OCI-LY3 (cell line): Measurements from ENCODE around the gene IMPG2.

ENCODE experiments used
- H2AFZ ChIP-seq: fragments of 200-600, 300-600 bp; shearing (Covaris generic); 2 replicates; pipeline ENCODE4 v1.6.0; 2014; ENCODE audit warnings: antibody characterized with exemption, low read depth, low read length
- H3K27ac ChIP-seq: fragments of 200-600, 300-600 bp; sonication (generic); 2 replicates; pipeline ENCODE4 v1.5.1; 2014; ENCODE audit warnings: mild to moderate bottlenecking, low read length, moderate library complexity, mixed read lengths
- H3K27me3 ChIP-seq: fragments of 200-600, 300-600 bp; sonication (generic); 2 replicates; pipeline ENCODE4 v1.6.1; 2014; ENCODE audit warnings: low read depth, low read length, mixed read lengths
- H3K36me3 ChIP-seq: fragments of 200-600, 300-600 bp; sonication (generic); replicated peaks from 2 replicates; pipeline ENCODE3; 2014; ENCODE audit warnings: low read depth, low read length, mixed read lengths
- H3K4me1 ChIP-seq: fragments of 300-600, 200-600 bp; sonication (generic); 2 replicates; pipeline ENCODE4 v1.6.1; 2014; ENCODE audit warnings: low read length, mixed read lengths
- H3K4me2 ChIP-seq: fragments of 200-600, 300-600 bp; sonication (generic); 2 replicates; pipeline ENCODE4 v1.6.1; 2014; ENCODE audit warnings: low read length, mixed read lengths
- H3K4me3 ChIP-seq: fragments of 300-600, 200-600 bp; sonication (generic); 2 replicates; pipeline ENCODE4 v1.5.1; 2014; ENCODE audit warnings: antibody characterized with exemption, mild to moderate bottlenecking, low read length, moderate library complexity
- H3K79me2 ChIP-seq: fragments of 300-600, 200-600 bp; shearing (Covaris generic); 2 replicates; pipeline ENCODE4 v1.6.1; 2014; ENCODE audit warnings: mild to moderate bottlenecking, low read length, mixed read lengths
- H3K9ac ChIP-seq: fragments of 300-600, 200-600 bp; shearing (Covaris generic); 2 replicates; pipeline ENCODE4 v1.6.0; 2014; ENCODE audit warnings: mild to moderate bottlenecking, low read length, moderate library complexity
- H3K9me3 ChIP-seq: fragments of 200-600, 300-600 bp; shearing (Covaris generic); 2 replicates; pipeline ENCODE4 v1.6.1; 2014; ENCODE audit warnings: low read length, mixed read lengths; ENCODE audit not compliant: insufficient read depth
- H4K20me1 ChIP-seq: fragments of 200-600, 300-600 bp; sonication (generic); 2 replicates; pipeline ENCODE4 v1.6.1; 2016; ENCODE audit warnings: low read length, mixed read lengths; ENCODE audit not compliant: insufficient read depth
- CTCF ChIP-seq: fragments of 200-600, 300-600 bp; sonication (generic); IDR thresholded peaks from 2 replicates; pipeline ENCODE4 v1.5.1; 2014; ENCODE audit warnings: antibody characterized with exemption, low read length, low read depth
- EZH2phosphoT487 ChIP-seq: fragments of 200-600 bp; shearing (Covaris generic); IDR thresholded peaks from 2 replicates; pipeline ENCODE4 v1.6.1; 2018; ENCODE audit warnings: antibody characterized with exemption, mixed run types, low read depth

The IMPG2 gene

GRCh38 chr3:101266566-101266965 is 53.8 kb downstream of the IMPG2 start:
- Histone ChIP-seq H2AFZ (no peak overlapping the region), H3K36me3 (no peaks in the 10 kb centered on the region), H3K27ac (no peak overlapping the region), H3K9ac (no peak overlapping the region), H3K4me1 (no peaks in the 10 kb centered on the region), H3K27me3 (no peaks in the 10 kb centered on the region), H3K9me3 (no peaks in the 10 kb centered on the region), H3K4me2 (no peak overlapping the region), H3K4me3 (no peak overlapping the region), H3K79me2 (no peaks in the 10 kb centered on the region), H4K20me1 (no peaks in the 10 kb centered on the region)
- TF ChIP-seq EZH2phosphoT487, result no peak
- TF ChIP-seq CTCF, result no peak

- TF ChIP-seq CTCF, result no peak
- TF ChIP-seq EZH2phosphoT487, result no peak
- H3K4me1 ChIP-seq, result no peaks in the 10 kb centered on the region
- H3K9ac ChIP-seq, result no peak overlapping the region
- H4K20me1 ChIP-seq, result no peaks in the 10 kb centered on the region
- no peak overlapping the region for H3K4me3 ChIP-seq
- H3K27me3 ChIP-seq, result no peaks in the 10 kb centered on the region
- H3K9me3 ChIP-seq, result no peaks in the 10 kb centered on the region
- H3K79me2 ChIP-seq, result no peaks in the 10 kb centered on the region
- H3K27ac ChIP-seq, result no peak overlapping the region
- no peak overlapping the region for H3K4me2 ChIP-seq
- no peak overlapping the region for H2AFZ ChIP-seq
- H3K36me3 ChIP-seq, result no peaks in the 10 kb centered on the region
Measured at GRCh38 chr3:101266071-101266470, 54.3 kb downstream of the IMPG2 start.

GRCh38 chr3:101262393-101263240 is 57.8 kb downstream of the IMPG2 start:
- Histone ChIP-seq H3K9me3 (no peaks in the 10 kb centered on the region), H3K36me3 (no peaks in the 10 kb centered on the region), H4K20me1 (no peaks in the 10 kb centered on the region), H3K79me2 (no peaks in the 10 kb centered on the region), H2AFZ (no peak overlapping the region), H3K27ac (no peak overlapping the region), H3K9ac (no peak overlapping the region), H3K4me1 (peaks cover 17% of the 10 kb centered on the region), H3K4me2 (no peak overlapping the region), H3K4me3 (no peak overlapping the region), H3K27me3 (no peaks in the 10 kb centered on the region)
- TF ChIP-seq EZH2phosphoT487, result no peak
- TF ChIP-seq CTCF, result no peak

- no peaks in the 10 kb centered on the region for H4K20me1 ChIP-seq
- no peaks in the 10 kb centered on the region for H3K79me2 ChIP-seq
- no peak overlapping the region for H2AFZ ChIP-seq
- no peak for TF ChIP-seq CTCF
- TF ChIP-seq EZH2phosphoT487, result no peak
- no peak overlapping the region for H3K27ac ChIP-seq
- no peaks in the 10 kb centered on the region for H3K9me3 ChIP-seq
- H3K4me2 ChIP-seq, result no peak overlapping the region
- no peak overlapping the region for H3K4me3 ChIP-seq
- H3K9ac ChIP-seq, result no peak overlapping the region
- no peaks in the 10 kb centered on the region for H3K27me3 ChIP-seq
- H3K36me3 ChIP-seq, result no peaks in the 10 kb centered on the region
- H3K4me1 ChIP-seq, result peaks cover 20% of the 10 kb centered on the region
Measured at GRCh38 chr3:101261506-101261905, 58.9 kb downstream of the IMPG2 start.
